ENCODE measurements around the gene NFRKB.

DNA sequence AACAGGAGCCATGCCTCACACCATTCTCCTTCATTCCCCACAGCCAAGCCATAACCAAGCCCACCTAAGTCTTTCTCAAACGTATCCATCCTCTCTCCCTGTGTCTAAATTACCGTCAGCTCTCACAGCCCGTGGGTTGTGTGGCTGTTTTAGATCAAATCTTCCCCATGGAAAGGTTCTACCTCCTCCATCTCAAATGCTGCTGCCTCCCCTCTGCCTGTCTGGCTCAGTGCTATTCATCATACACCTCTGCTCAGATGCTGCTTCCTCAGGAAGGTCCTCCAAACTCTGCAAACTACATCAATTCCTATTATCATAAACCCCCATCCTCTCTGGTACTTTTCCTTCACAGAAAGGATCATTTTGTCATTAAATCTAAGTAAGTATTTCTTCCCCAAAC lies 15.1 kb downstream of the NFRKB start:
- TF ChIP-seq, protein P1, sequence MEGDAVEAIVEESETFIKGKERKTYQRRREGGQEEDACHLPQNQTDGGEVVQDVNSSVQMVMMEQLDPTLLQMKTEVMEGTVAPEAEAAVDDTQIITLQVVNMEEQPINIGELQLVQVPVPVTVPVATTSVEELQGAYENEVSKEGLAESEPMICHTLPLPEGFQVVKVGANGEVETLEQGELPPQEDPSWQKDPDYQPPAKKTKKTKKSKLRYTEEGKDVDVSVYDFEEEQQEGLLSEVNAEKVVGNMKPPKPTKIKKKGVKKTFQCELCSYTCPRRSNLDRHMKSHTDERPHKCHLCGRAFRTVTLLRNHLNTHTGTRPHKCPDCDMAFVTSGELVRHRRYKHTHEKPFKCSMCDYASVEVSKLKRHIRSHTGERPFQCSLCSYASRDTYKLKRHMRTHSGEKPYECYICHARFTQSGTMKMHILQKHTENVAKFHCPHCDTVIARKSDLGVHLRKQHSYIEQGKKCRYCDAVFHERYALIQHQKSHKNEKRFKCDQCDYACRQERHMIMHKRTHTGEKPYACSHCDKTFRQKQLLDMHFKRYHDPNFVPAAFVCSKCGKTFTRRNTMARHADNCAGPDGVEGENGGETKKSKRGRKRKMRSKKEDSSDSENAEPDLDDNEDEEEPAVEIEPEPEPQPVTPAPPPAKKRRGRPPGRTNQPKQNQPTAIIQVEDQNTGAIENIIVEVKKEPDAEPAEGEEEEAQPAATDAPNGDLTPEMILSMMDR (IDR thresholded peaks at IDR 0.05) = no peak
- TF ChIP-seq POLR2A (IDR thresholded peaks at IDR 0.05) (no peak), POLR2AphosphoS5 (IDR thresholded peaks at IDR 0.05; ENCODE audit: insufficient read depth in 1 of 2, low read depth in 1 of 2) (no peak)
